Caco-2 (cell line): Measurements from ENCODE around the gene WRAP73. TPM values are rescaled to one million over a fixed set of nuclear protein-coding genes. Genes with fewer than 3 reads are reported as not detected.

Experiments used
- BruUV-seq: library from RNA; stranded (reverse); fragments of 400-500 nt; replicated peaks from 2 replicates; lab custom pipeline; 2021; lab: Mats Ljungman, UMichigan
- CTCF ChIA-PET: fragments of 300-600 bp; sonication (Branson Sonifier 250); formaldehyde crosslinking; loops from one replicate; lab custom pipeline; 2022; ENCODE audit warnings: antibody characterized with exemption; lab: Charles Lee
- POLR2A ChIA-PET: fragments of 300-600 bp; sonication (Branson Sonifier 250); formaldehyde crosslinking; loops from one replicate; lab custom pipeline; 2022; ENCODE audit warnings: antibody characterized with exemption; lab: Charles Lee
- DNase-seq, 2 experiments: peaks; one replicate each; pipeline versions ENCODE4 v3.0.0 to v3.0.0-alpha.2; 2020 to 2022
- H3K27me3 ChIP-seq: replicated peaks from 2 replicates; pipeline ENCODE4 v1.6.0; 2011; ENCODE audit warnings: low read length; ENCODE audit not compliant: control insufficient read depth, insufficient read depth
- H3K36me3 ChIP-seq: 2 replicates; pipeline ENCODE4 v1.5.1; 2011; ENCODE audit warnings: low read length; ENCODE audit not compliant: control insufficient read depth, insufficient read depth
- H3K4me1 ChIP-seq: fragments of 250-450 bp; sonication (Bioruptor Pico); 2 replicates; pipeline ENCODE4 v1.5.1; 2020; ENCODE audit warnings: mild to moderate bottlenecking
- H3K4me3 ChIP-seq: 2 replicates; pipeline ENCODE4 v1.5.1; 2011; ENCODE audit warnings: low read depth, mild to moderate bottlenecking, control low read depth, low read length
- H3K9me3 ChIP-seq: fragments of 250-450 bp; sonication (Bioruptor Pico); 2 replicates; pipeline ENCODE4 v1.5.1; 2020; ENCODE audit warnings: mild to moderate bottlenecking, moderate library complexity
- H3K27ac Mint-ChIP-seq: one replicate; pipeline ENCODE4 v1.8.0; 2022; ENCODE audit warnings: mixed read lengths; ENCODE audit not compliant: unreplicated experiment
- H3K27me3 Mint-ChIP-seq: one replicate; pipeline ENCODE4 v1.8.0; 2022; ENCODE audit warnings: mixed read lengths; ENCODE audit not compliant: insufficient read depth, unreplicated experiment
- H3K36me3 Mint-ChIP-seq: one replicate; pipeline ENCODE4 v1.8.0; 2022; ENCODE audit warnings: mild to moderate bottlenecking, mixed read lengths; ENCODE audit not compliant: insufficient read depth, unreplicated experiment
- H3K4me1 Mint-ChIP-seq: one replicate; pipeline ENCODE4 v1.8.0; 2022; ENCODE audit warnings: low read depth, mixed read lengths; ENCODE audit not compliant: unreplicated experiment
- H3K4me3 Mint-ChIP-seq: one replicate; pipeline ENCODE4 v1.8.0; 2022; ENCODE audit warnings: mild to moderate bottlenecking, moderate library complexity, mixed read lengths; ENCODE audit not compliant: unreplicated experiment
- H3K9me3 Mint-ChIP-seq: one replicate; pipeline ENCODE4 v1.8.0; 2022; ENCODE audit warnings: mixed read lengths; ENCODE audit not compliant: unreplicated experiment
- CTCF ChIP-seq, 2 experiments: fragments of 200-600 bp in 1 of 2; IDR thresholded peaks; 1 replicate in 1 of 2; 2 replicates in 1 of 2; pipeline versions ENCODE4 v1.5.1 to v1.8.0; 2011 to 2022; ENCODE audit warnings: antibody characterized with exemption in 1 of 2, control low read depth in 1 of 2, inconsistent platforms in 1 of 2, low read depth in 1 of 2, low read length in 1 of 2, mild to moderate bottlenecking in 1 of 2, moderate library complexity in 1 of 2; ENCODE audit not compliant: insufficient read depth in 1 of 2, severe bottlenecking in 1 of 2, unreplicated experiment in 1 of 2
- intact Hi-C: fragments of 100-400 bp; cut with micrococcal nuclease; formaldehyde crosslinking; loops from one replicate; pipeline ENCODE4 v1.10.0; 2022; ENCODE audit not compliant: unreplicated experiment
- total RNA-seq: library from RNA; stranded (reverse); gene quantifications from 2 replicates; pipeline ENCODE4 v1.2.3, GENCODE V29; 2022

WRAP73 gene
- total RNA-seq, 1 experiment from 2014 or later, result 31.6 TPM

GRCh38 chr1:3581296-3582036 is 68.4 kb downstream of the WRAP73 start:
- POLR2A ChIA-PET, result no interaction called here
- intact Hi-C loops, result no loop called here
- H3K9me3 Mint-ChIP-seq, result no peaks in the 10 kb centered on the region

More at GRCh38 chr1:3581296-3582036, 68.4 kb downstream of the WRAP73 start:
- CTCF ChIA-PET, result interaction anchor here (0.8 kb wide), 1 partner anchor 38 kb away, joined by 3 read pairs; no protein-coding TSS in a partner anchor
- BruUV-seq, result no TSS peak
- Histone ChIP-seq H3K27me3 (no peaks in the 10 kb centered on the region), H3K36me3 (no peaks in the 10 kb centered on the region), H3K9me3 (no peaks in the 10 kb centered on the region; the same call in 1 of the 2 replicates), H3K4me1 (no peaks in the 10 kb centered on the region), H3K4me3 (no peak overlapping the region)
- no peaks in the 10 kb centered on the region for H3K4me1 Mint-ChIP-seq
- no peak overlapping the region for H3K4me3 Mint-ChIP-seq
- H3K27me3 Mint-ChIP-seq, result no peaks in the 10 kb centered on the region
- no peak for DNase-seq
- TF ChIP-seq CTCF (IDR thresholded peaks at IDR 0.05; ENCODE audit: insufficient read depth in 1 of 2, low read depth in 1 of 2, low read length in 1 of 2, severe bottlenecking in 1 of 2, unreplicated experiment in 1 of 2), result no peak
- no peak overlapping the region for H3K27ac Mint-ChIP-seq
- no peaks in the 10 kb centered on the region for H3K36me3 Mint-ChIP-seq

Other genes with a start within 250 kb of the WRAP73 start
- 35.6 and 40.6 TPM in 2 replicates for gene ARHGEF16, start 195.4 kb downstream of the WRAP73 start, total RNA-seq
- 12.1 and 13.3 TPM in 2 replicates for gene MEGF6, start 38.6 kb downstream of the WRAP73 start, total RNA-seq
- 39.0 and 43.9 TPM in 2 replicates for gene TPRG1L, start 25.1 kb downstream of the WRAP73 start, total RNA-seq
- gene TP73, start 2.4 kb upstream of the WRAP73 start, total RNA-seq, result 11.7 and 11.9 TPM in 2 replicates
- gene CCDC27, start 102.3 kb upstream of the WRAP73 start, total RNA-seq, result not detected in 2 replicates
- gene SMIM1, start 122.6 kb upstream of the WRAP73 start, total RNA-seq, result 7.1 and 9.4 TPM in 2 replicates
- gene LRRC47, start 146.4 kb upstream of the WRAP73 start, total RNA-seq, result 44.3 and 48.5 TPM in 2 replicates
- 35.6 and 36.0 TPM in 2 replicates for gene CEP104, start 207.1 kb upstream of the WRAP73 start, total RNA-seq
- 7.1 and 7.7 TPM in 2 replicates for gene DFFB, start 207.4 kb upstream of the WRAP73 start, total RNA-seq